ENCODE results near the gene SLF2. TPM values are rescaled to one million over a fixed set of nuclear protein-coding genes. Genes with fewer than 3 reads are reported as not detected.

The SLF2 gene
- total and polyA plus RNA-seq, 2 of the 8 experiments (the other 6 are each of a cell fraction or from before 2014, with no cell fraction given), result 5.5 to 20.9 TPM

GRCh38 chr10:100980311-100980710 is 67.5 kb downstream of the SLF2 start:
- Histone ChIP-seq H3K9me3 (ENCODE audit: insufficient read depth in 2 of 2, low read depth in 1 of 2, low read length in 1 of 2) (no peaks in the 10 kb centered on the region), H3K27me3 (replicated peaks in 1 of 4; ENCODE audit: control insufficient read depth in 3 of 4, extremely low read depth in 1 of 4, insufficient read depth in 3 of 4, low read length in 3 of 4) (no peaks in the 10 kb centered on the region), H3K79me1 (ENCODE audit: low read depth, low read length) (no peaks in the 10 kb centered on the region), H4K8ac (ENCODE audit: extremely low read depth, insufficient read depth, low read length) (no peak overlapping the region), H2AFZ (ENCODE audit: low read length) (no peak overlapping the region), H2BK5ac (ENCODE audit: low read depth, low read length) (no peak overlapping the region), H2BK12ac (ENCODE audit: low read depth, low read length) (no peak overlapping the region), H3K4me3 (ENCODE audit: extremely low read depth in 1 of 4, insufficient read depth in 2 of 4, low read depth in 3 of 4, low read length in 4 of 4) (no peak overlapping the region), H2BK20ac (ENCODE audit: low read length) (no peak overlapping the region), H3K18ac (ENCODE audit: extremely low read depth, low read length) (no peak overlapping the region), H3K9ac (replicated peaks in 1 of 4; ENCODE audit: extremely low read depth in 1 of 4, low read depth in 3 of 4, low read length in 3 of 4) (no peak overlapping the region), H3K36me3 (ENCODE audit: control insufficient read depth in 2 of 4, insufficient read depth in 4 of 4, low read length in 3 of 4) (peaks cover 0 to 18% (median 5%) of the 10 kb centered on the region in 4 experiments; a peak in 4 of 8 replicates), H3K4ac (replicated peaks; ENCODE audit: insufficient read length, low read depth, low read length) (no peak overlapping the region), H4K91ac (replicated peaks; ENCODE audit: insufficient read length, low read length) (no peak overlapping the region), H3K23ac (ENCODE audit: insufficient read length) (no peak overlapping the region), H4K5ac (ENCODE audit: insufficient read length, low read depth, low read length) (no peak overlapping the region), H3K56ac (replicated peaks; ENCODE audit: insufficient read length, low read depth, low read length) (no peak overlapping the region), H3K23me2 (ENCODE audit: low read depth, low read length) (no peaks in the 10 kb centered on the region), H4K20me1 (replicated peaks in 1 of 2; ENCODE audit: control insufficient read depth in 1 of 2, insufficient read depth in 2 of 2, low read length in 2 of 2) (peaks cover 0 to 14% of the 10 kb centered on the region in 2 experiments), H3K27ac (ENCODE audit: low read depth, low read length) (no peak overlapping the region), H3K4me1 (replicated peaks in 1 of 4; ENCODE audit: control insufficient read depth in 3 of 4, insufficient read depth in 4 of 4, low read length in 3 of 4) (no peaks in the 10 kb centered on the region; a peak in 1 of 7 replicates), H2BK15ac (ENCODE audit: low read length) (no peak overlapping the region), H3K14ac (ENCODE audit: insufficient read length) (no peak overlapping the region), H3K79me2 (ENCODE audit: control insufficient read depth in 1 of 2, insufficient read depth in 2 of 2, low read length in 2 of 2) (no peaks in the 10 kb centered on the region), H2BK120ac (replicated peaks; ENCODE audit: low read depth, low read length) (no peak overlapping the region), H3K4me2 (ENCODE audit: insufficient read depth in 1 of 2, low read depth in 2 of 2, low read length in 2 of 2) (no peak overlapping the region), H2AK5ac (ENCODE audit: low read depth, low read length) (no peak overlapping the region)
- ChIA-PET POLR2A (ENCODE audit: partially characterized antibody) (interaction anchor here (1.9 kb wide), 1 partner anchor 14 kb away, joined by 6 read pairs; no protein-coding TSS in a partner anchor), CTCF (ENCODE audit: partially characterized antibody) (interaction anchor here (1.1 to 2.8 kb wide), 5 partner anchors 10 to 34 kb away, joined by 3 to 15 read pairs (median 8); no protein-coding TSS in a partner anchor)
- no peak for DNase-seq (ENCODE audit: low read depth in 1 of 2, low spot score in 2 of 2)
- 85% methylated on average over 2 of the region's 2 CpGs; no CpG with 5 or more reads in 1 of the 2 experiments for WGBS, 2 experiments (ENCODE audit: extremely low coverage in 1 of 2, insufficient coverage in 1 of 2, insufficient read length in 1 of 2, insufficient replicate concordance in 2 of 2, low coverage in 1 of 2, low lambda C conversion rate in 2 of 2, missing lambda C conversion rate in 1 of 2)
- no peak for FAIRE-seq
- TF ChIP-seq SIN3A (conservative IDR thresholded peaks at IDR 0.05 in 1 of 2, IDR thresholded peaks at IDR 0.05 in 1 of 2; ENCODE audit: low read depth in 1 of 2, low read length in 2 of 2), result no peak
- TF ChIP-seq RAD21 (IDR thresholded peaks at IDR 0.05 in 1 of 2, conservative IDR thresholded peaks at IDR 0.05 in 1 of 2; ENCODE audit: low read depth in 2 of 2, low read length in 2 of 2), result no peak
- TF ChIP-seq NANOG (IDR thresholded peaks at IDR 0.05; ENCODE audit: insufficient read depth, low read depth, low read length, poor library complexity, severe bottlenecking), result no peak
- TF ChIP-seq NRF1 (IDR thresholded peaks at IDR 0.05; ENCODE audit: low read depth, low read length), result no peak
- no peak for TF ChIP-seq SIRT6 (IDR thresholded peaks at IDR 0.05; ENCODE audit: low read length)
- TF ChIP-seq HDAC2 (IDR thresholded peaks at IDR 0.05; ENCODE audit: borderline replicate concordance in 1 of 2, low read depth in 2 of 2, low read length in 2 of 2), result no peak
- TF ChIP-seq JUND (IDR thresholded peaks at IDR 0.05; ENCODE audit: low read length), result no peak
- no peak for TF ChIP-seq SAP30 (IDR thresholded peaks at IDR 0.05; ENCODE audit: insufficient read depth, insufficient replicate concordance, low read length)
- no peak for TF ChIP-seq USF2 (IDR thresholded peaks at IDR 0.05; ENCODE audit: low read length)
- TF ChIP-seq RNF2 (IDR thresholded peaks at IDR 0.05; ENCODE audit: borderline replicate concordance, low read depth, low read length, missing control alignments, poor library complexity, severe bottlenecking), result no peak
- no peak for TF ChIP-seq FOSL1 (IDR thresholded peaks at IDR 0.05; ENCODE audit: insufficient read depth, low read depth, low read length)
